OCI-LY1 (cell line): ENCODE measurements around the gene PRF1.
"Not testable (repeated sequence)": the region's sequence is repeated elsewhere in the genome, so short reads cannot be mapped to it uniquely, and the experiment has no call there.

Source experiments
- CTCF ChIP-seq: fragments of 200-600 bp; sonication (generic), shearing (Covaris generic); IDR thresholded peaks from 2 replicates; pipeline ENCODE4 v1.5.1; 2017; ENCODE audit warnings: mild to moderate bottlenecking, antibody characterized with exemption, low read length, moderate library complexity, mixed read lengths
- EZH2 ChIP-seq: fragments of 200-600 bp; sonication (generic), shearing (Covaris generic); IDR thresholded peaks from 2 replicates; pipeline ENCODE4 v1.8.0; 2017; ENCODE audit warnings: borderline replicate concordance, mixed run types, mild to moderate bottlenecking, antibody characterized with exemption, low read length, moderate library complexity, mixed read lengths

GRCh38 chr10:70643272-70643671, 40.7 kb upstream of the PRF1 start:
- not testable (repeated sequence) for TF ChIP-seq CTCF, EZH2
